CD14-positive monocyte (primary cell): Measurements from ENCODE around the gene CILP2. TPM values are rescaled to one million over a fixed set of nuclear protein-coding genes. Genes with fewer than 3 reads are reported as not detected.

Experiments
- DNase-seq, 3 donors: peaks; one replicate each; pipeline ENCODE4 v3.0.0-alpha.2; 2011 to 2022
- H2AFZ ChIP-seq: 2 replicates; pipeline ENCODE4 v1.6.0; 2012; ENCODE audit warnings: mild to moderate bottlenecking, low read depth, low read length, inconsistent platforms; ENCODE audit not compliant: insufficient read depth, poor library complexity, severe bottlenecking
- H3K27ac ChIP-seq, 2 donors: 1 replicate in 1 of 2; 2 replicates in 1 of 2; pipeline ENCODE4 v1.5.1; 2012 to 2013; ENCODE audit warnings: low read length in 2 of 2, control low read depth in 1 of 2, inconsistent platforms in 1 of 2, low read depth in 1 of 2, mild to moderate bottlenecking in 1 of 2
- H3K27me3 ChIP-seq, 2 donors: one replicate each; pipeline versions ENCODE4 v1.6.0 to v1.6.1; 2011 to 2013; ENCODE audit warnings: low read length in 2 of 2; ENCODE audit not compliant: control insufficient read depth in 2 of 2, insufficient read depth in 2 of 2
- H3K36me3 ChIP-seq, 2 donors: replicated peaks in 1 of 2; 1 replicate in 1 of 2; 2 replicates in 1 of 2; pipeline versions ENCODE4 v1.5.1 to v1.6.1; 2012 to 2013; ENCODE audit warnings: low read length in 2 of 2, control low read depth in 1 of 2, inconsistent platforms in 1 of 2, mild to moderate bottlenecking in 1 of 2; ENCODE audit not compliant: insufficient read depth in 2 of 2, control insufficient read depth in 1 of 2
- H3K4me1 ChIP-seq, 2 donors: 1 replicate in 1 of 2; 2 replicates in 1 of 2; pipeline versions ENCODE4 v1.5.1 to v1.6.1; 2012 to 2013; ENCODE audit warnings: low read length in 2 of 2, control low read depth in 1 of 2, inconsistent platforms in 1 of 2, mild to moderate bottlenecking in 1 of 2, moderate library complexity in 1 of 2; ENCODE audit not compliant: insufficient read depth in 2 of 2, control insufficient read depth in 1 of 2
- H3K4me2 ChIP-seq: replicated peaks from 2 replicates; pipeline ENCODE3; 2012; ENCODE audit warnings: low read length, moderate library complexity, mild to moderate bottlenecking; ENCODE audit not compliant: poor library complexity, severe bottlenecking; ENCODE audit errors: extremely low read depth
- H3K4me3 ChIP-seq, 3 experiments: fragments of 200-600 bp in 1 of 3; sonication (generic) in 1 of 3; replicated peaks in 1 of 3; 1 replicate in 2 of 3; 2 replicates in 1 of 3; pipeline ENCODE4 v1.5.1; 2011 to 2013; ENCODE audit warnings: low read length in 3 of 3, mild to moderate bottlenecking in 3 of 3, control low read depth in 2 of 3, low read depth in 2 of 3, inconsistent platforms in 1 of 3, moderate library complexity in 1 of 3
- H3K79me2 ChIP-seq: 2 replicates; pipeline ENCODE4 v1.6.0; 2012; ENCODE audit warnings: mild to moderate bottlenecking, control low read depth, inconsistent platforms, low read length, moderate library complexity; ENCODE audit not compliant: insufficient read depth
- H3K9ac ChIP-seq: 2 replicates; pipeline ENCODE4 v1.6.0; 2017; ENCODE audit warnings: low read length, mild to moderate bottlenecking; ENCODE audit not compliant: insufficient read depth, poor library complexity, severe bottlenecking
- H3K9me3 ChIP-seq, 2 donors: replicated peaks in 1 of 2; 1 replicate in 1 of 2; 2 replicates in 1 of 2; pipeline versions ENCODE4 v1.5.1 to v1.6.1; 2012 to 2013; ENCODE audit warnings: low read length in 2 of 2, control low read depth in 1 of 2; ENCODE audit not compliant: control insufficient read depth in 1 of 2, insufficient read depth in 1 of 2
- H4K20me1 ChIP-seq: 2 replicates; pipeline ENCODE4 v1.6.0; 2012; ENCODE audit warnings: mild to moderate bottlenecking, low read length, control low read depth, moderate library complexity; ENCODE audit not compliant: insufficient read depth
- H3K27ac Mint-ChIP-seq, 7 donors: one replicate each; pipeline ENCODE4 v1.8.0; 2020; ENCODE audit warnings: mild to moderate bottlenecking in 7 of 7, mixed read lengths in 7 of 7, moderate library complexity in 6 of 7, inconsistent platforms in 2 of 7
- H3K27me3 Mint-ChIP-seq, 3 donors: one replicate each; pipeline ENCODE4 v1.8.0; 2021 to 2022; ENCODE audit warnings: low read depth in 3 of 3, mild to moderate bottlenecking in 3 of 3, mixed read lengths in 3 of 3, moderate library complexity in 3 of 3, inconsistent platforms in 1 of 3
- H3K36me3 Mint-ChIP-seq, 2 donors: one replicate each; pipeline ENCODE4 v1.8.0; 2020; ENCODE audit warnings: mixed read lengths in 2 of 2, inconsistent platforms in 1 of 2, mild to moderate bottlenecking in 1 of 2
- H3K4me1 Mint-ChIP-seq: one replicate; pipeline ENCODE4 v1.8.0; 2020; ENCODE audit warnings: mild to moderate bottlenecking, mixed read lengths
- H3K4me3 Mint-ChIP-seq, 2 donors: one replicate each; pipeline ENCODE4 v1.8.0; 2020; ENCODE audit warnings: mild to moderate bottlenecking in 2 of 2, mixed read lengths in 2 of 2, moderate library complexity in 1 of 2
- H3K9me3 Mint-ChIP-seq, 7 donors: one replicate each; pipeline ENCODE4 v1.8.0; 2020 to 2022; ENCODE audit warnings: mixed read lengths in 7 of 7, mild to moderate bottlenecking in 6 of 7, moderate library complexity in 6 of 7, inconsistent platforms in 2 of 7
- WGBS: methylation state at CpG from one replicate; pipeline ENCODE4 v1.1.5; 2013; ENCODE audit warnings: missing lambda C conversion rate; ENCODE audit not compliant: insufficient coverage; 5-methylcytosine and 5-hydroxymethylcytosine counted together
- intact Hi-C, 2 donors: fragments of 100-400 bp; cut with micrococcal nuclease; formaldehyde crosslinking; loops; one replicate each; pipeline versions ENCODE4 v1.15.0 to v1.15.1; 2023
- polyA plus RNA-seq, 3 donors: library from polyadenylated mRNA; depleted of rRNA in 1 of 3; unstranded in 2 of 3; stranded (reverse) in 1 of 3; fragments of 300-500 nt in 2 of 3; fragments of >200 nt in 1 of 3; fragmentation: Illumina TruSeq in 2 of 3; gene quantifications; 1 replicate in 2 of 3; 2 replicates in 1 of 3; pipeline ENCODE4 v1.2.3, GENCODE V29; 2012 to 2021
- TF ChIP-seq, protein P1 (sequence below): fragments of 200-600 bp; IDR thresholded peaks from one replicate; pipeline ENCODE4 v1.8.0; 2022; ENCODE audit warnings: antibody characterized with exemption, mild to moderate bottlenecking

CILP2 gene
- polyA plus RNA-seq, 3 donors, result 0.04 TPM; not detected in 2

DNA sequence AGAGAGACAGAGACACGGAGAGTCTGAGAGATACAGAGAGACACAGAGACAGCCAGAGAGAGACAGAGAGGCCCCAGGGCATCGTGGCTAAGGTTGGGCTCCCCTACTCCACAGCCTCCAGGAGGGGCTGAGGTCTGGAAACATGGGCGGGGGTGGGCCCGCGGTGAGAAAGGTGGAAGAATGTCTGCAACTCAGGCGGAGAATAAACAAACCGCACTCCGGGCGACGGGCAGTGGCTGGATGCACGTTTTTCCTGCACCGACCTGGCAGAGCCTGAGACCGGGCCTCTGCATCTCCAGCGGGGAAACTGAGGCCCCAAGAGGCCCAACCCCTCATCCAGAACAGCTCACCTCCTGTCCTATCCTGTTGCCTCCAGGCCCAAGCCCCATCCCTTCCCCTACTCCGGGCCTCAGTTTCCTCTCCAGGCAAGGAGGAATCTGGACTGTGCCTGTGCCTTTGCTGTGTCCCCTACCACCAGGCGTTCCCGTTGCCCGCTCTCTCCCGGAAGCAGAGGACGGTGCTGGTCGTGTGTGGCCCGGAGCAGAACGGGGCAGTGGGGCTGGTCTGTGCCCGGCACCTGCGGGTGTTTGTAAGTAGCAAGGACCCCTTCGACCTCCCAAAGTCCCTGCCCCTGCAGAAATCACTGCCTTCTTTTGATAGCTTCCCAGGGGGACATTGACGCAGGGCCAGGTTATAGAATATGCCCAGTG is 3.4 kb upstream of the CILP2 start:
- Histone ChIP-seq H3K9ac (no peak overlapping the region), H3K4me2 (no peak overlapping the region), H2AFZ (no peak overlapping the region), H3K79me2 (no peaks in the 10 kb centered on the region), H3K27ac (no peak overlapping the region), H3K4me1 (peaks cover 8 to 10% of the 10 kb centered on the region in 2 donors), H3K27me3 (peaks cover 8 to 30% of the 10 kb centered on the region in 2 donors), H3K4me3 (no peak overlapping the region), H4K20me1 (no peaks in the 10 kb centered on the region), H3K9me3 (peaks cover 0 to 13% of the 10 kb centered on the region in 2 donors), H3K36me3 (peaks cover 0 to 2% of the 10 kb centered on the region in 2 donors)
- peaks cover 17% of the 10 kb centered on the region for H3K4me1 Mint-ChIP-seq
- DNase-seq, result no peak
- WGBS, result 92% methylated on average over 24 of the region's 27 CpGs
- peaks cover 0 to 17% (median 10%) of the 10 kb centered on the region in 7 donors for H3K9me3 Mint-ChIP-seq
- H3K36me3 Mint-ChIP-seq, result peaks cover 4 to 16% of the 10 kb centered on the region in 2 donors
- intact Hi-C loops, result loop anchor here in 1 of 2 donors (5.0 to 10.0 kb wide), 2 partner anchors 240 to 423 kb away; no protein-coding TSS in a partner anchor
- peaks cover 26 to 39% (median 37%) of the 10 kb centered on the region in 3 donors for H3K27me3 Mint-ChIP-seq
- TF ChIP-seq, protein P1, sequence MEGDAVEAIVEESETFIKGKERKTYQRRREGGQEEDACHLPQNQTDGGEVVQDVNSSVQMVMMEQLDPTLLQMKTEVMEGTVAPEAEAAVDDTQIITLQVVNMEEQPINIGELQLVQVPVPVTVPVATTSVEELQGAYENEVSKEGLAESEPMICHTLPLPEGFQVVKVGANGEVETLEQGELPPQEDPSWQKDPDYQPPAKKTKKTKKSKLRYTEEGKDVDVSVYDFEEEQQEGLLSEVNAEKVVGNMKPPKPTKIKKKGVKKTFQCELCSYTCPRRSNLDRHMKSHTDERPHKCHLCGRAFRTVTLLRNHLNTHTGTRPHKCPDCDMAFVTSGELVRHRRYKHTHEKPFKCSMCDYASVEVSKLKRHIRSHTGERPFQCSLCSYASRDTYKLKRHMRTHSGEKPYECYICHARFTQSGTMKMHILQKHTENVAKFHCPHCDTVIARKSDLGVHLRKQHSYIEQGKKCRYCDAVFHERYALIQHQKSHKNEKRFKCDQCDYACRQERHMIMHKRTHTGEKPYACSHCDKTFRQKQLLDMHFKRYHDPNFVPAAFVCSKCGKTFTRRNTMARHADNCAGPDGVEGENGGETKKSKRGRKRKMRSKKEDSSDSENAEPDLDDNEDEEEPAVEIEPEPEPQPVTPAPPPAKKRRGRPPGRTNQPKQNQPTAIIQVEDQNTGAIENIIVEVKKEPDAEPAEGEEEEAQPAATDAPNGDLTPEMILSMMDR, result no peak
- H3K4me3 Mint-ChIP-seq, result no peak overlapping the region
- H3K27ac Mint-ChIP-seq, result no peak overlapping the region

DNA sequence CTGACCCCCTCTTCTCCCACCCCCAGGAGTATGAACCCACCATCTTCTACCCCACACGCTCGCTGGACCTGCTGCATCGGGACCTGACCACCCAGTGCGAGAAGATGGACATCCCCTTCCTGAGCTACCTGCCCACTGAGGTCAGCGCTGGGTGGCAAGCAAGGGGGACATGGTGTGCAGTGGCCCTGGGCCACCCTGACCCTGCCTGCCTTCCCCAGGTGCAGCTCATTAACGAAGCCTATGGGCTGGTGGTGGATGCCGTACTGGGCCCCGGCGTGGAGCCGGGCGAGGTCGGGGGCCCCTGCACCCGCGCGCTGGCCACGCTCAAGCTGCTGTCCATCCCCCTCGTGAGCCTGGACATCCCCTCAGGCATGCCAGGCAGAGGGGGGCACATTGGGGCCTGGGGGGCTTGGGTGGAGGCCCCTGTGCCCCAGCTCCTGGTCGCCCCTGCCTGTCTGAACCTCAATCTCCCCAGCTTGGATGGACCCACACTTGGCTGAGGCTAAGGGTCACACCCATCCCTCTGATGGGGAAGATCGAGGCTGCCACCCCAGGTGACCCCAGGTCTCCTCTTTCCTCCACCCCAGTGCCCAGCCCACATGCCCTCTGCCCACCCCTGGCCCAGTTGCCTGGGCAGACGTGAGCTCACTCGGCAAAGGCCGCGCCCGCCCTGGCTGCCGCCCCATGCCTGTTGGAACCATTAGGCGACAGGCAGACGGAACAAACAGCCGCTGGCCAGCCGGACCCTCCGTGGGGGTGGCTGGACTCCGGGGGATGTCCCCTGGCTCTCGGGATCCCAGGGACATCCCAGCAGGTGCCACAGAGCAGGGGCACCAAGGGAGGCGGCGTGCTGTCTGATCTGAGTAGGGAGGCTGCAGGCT is 2.5 kb upstream of the CILP2 start:
- Mint-ChIP-seq H3K4me1 (peaks cover 19% of the 10 kb centered on the region), H3K27me3 (peaks cover 32 to 47% (median 46%) of the 10 kb centered on the region in 3 donors), H3K4me3 (no peak overlapping the region), H3K27ac (peak overlapping the region in 1 of 7 donors; percentile 79), H3K9me3 (peaks cover 0 to 21% (median 18%) of the 10 kb centered on the region in 7 donors), H3K36me3 (peaks cover 2 to 10% of the 10 kb centered on the region in 2 donors)
- Histone ChIP-seq H3K9me3 (peaks cover 8 to 16% of the 10 kb centered on the region in 2 donors), H3K9ac (no peak overlapping the region), H3K27me3 (peaks cover 8 to 36% of the 10 kb centered on the region in 2 donors), H3K4me3 (no peak overlapping the region), H2AFZ (no peak overlapping the region), H3K79me2 (no peaks in the 10 kb centered on the region), H4K20me1 (no peaks in the 10 kb centered on the region), H3K4me1 (peaks cover 9 to 12% of the 10 kb centered on the region in 2 donors), H3K27ac (no peak overlapping the region), H3K36me3 (no peaks in the 10 kb centered on the region), H3K4me2 (no peak overlapping the region)
- intact Hi-C loops, result loop anchor here in 1 of 2 donors (10.0 kb wide), 1 partner anchor 239 kb away; no protein-coding TSS in a partner anchor
- 96% methylated on average over 34 of the region's 34 CpGs for WGBS
- no peak for DNase-seq
- TF ChIP-seq, protein P1, result no peak
